ENCODE measurements around the gene DENND2A.
"Not testable (repeated sequence)": the region's sequence is repeated elsewhere in the genome, so short reads cannot be mapped to it uniquely, and the experiment has no call there.

Gene DENND2A

DNA sequence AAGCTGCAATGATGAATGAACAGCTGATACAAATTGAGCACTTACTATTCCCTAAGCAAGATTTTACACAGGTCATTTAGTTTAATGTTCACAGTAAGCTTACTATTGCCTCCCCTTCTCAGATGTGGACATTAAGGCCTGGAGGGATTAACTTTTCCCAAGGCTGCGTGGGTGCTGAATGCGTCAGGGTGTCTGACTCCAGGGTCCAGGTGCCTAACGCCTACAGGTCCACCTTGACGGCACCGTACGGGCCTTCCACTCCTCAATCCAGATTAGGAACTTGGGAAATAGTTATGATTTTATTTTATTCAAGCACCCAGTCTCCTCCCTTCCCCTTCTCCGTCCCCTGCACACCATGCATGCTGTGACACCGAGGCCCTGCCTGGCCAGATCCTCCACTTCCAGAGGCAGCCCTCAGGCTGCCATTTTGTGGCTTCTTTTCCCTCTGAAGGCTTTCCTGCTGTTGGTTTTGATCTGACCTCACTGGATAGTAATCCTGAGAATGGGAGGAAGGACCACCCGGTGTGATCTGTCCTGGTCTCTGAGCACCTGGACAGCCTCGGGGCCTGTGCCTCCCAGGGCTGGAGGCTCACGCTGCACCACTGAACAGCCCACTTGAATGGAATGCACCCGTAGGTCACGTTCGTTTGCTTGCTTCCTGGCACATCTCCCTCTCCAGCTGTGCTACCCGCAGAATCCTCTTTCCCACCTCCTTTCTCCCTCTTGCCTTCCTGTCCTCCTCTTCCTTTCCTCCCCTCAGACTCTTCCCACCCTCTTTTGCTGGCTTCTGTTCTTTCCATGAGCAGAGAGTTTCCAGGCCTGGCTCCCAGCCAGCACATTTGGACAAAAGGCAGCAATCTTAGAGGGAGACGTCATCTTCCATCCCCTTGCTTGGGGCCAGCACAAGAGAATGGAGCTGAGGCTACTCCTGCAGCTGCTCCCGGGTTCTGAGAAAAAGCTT, 14.4 kb downstream of the DENND2A start:
- no peaks in the 10 kb centered on the region for H3K9me3 ChIP-seq (ENCODE audit: control insufficient read depth in 1 of 2, low read length in 2 of 2)
- H3K27ac ChIP-seq (ENCODE audit: low read length) = peak overlapping the region; percentile 20
- no peaks in the 10 kb centered on the region for H3K27me3 ChIP-seq (ENCODE audit: low read depth, low read length)
- H3K4me3 ChIP-seq (ENCODE audit: low read depth in 1 of 2, low read length in 2 of 2) = no peak overlapping the region
- peaks cover 0 to 36% of the 10 kb centered on the region in 2 donors for H3K4me1 ChIP-seq (ENCODE audit: control insufficient read depth in 1 of 2, insufficient read depth in 2 of 2, low read length in 2 of 2)
- no peaks in the 10 kb centered on the region for H3K36me3 ChIP-seq (ENCODE audit: control insufficient read depth in 1 of 2, insufficient read depth in 2 of 2, low read length in 2 of 2)

DNA sequence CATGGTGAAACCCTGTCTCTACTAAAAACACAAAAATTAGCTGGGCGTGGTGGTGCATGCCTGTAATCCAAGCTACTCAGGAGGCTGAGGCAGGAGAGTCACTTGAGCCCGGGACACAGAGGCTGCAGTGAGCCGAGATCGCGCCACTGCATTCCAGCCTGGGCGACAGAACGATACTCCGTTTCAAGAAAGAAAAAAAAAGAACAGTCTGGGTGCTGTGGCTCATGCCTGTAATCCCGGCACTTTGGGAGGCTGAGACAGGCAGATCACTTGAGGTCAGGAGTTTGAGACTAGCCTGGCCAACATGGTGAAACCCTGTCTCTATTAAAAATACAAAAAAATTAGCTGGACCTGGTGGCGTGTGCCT, 15.4 kb downstream of the DENND2A start:
- H3K9me3 ChIP-seq (ENCODE audit: control insufficient read depth in 1 of 2, low read length in 2 of 2); H3K27me3 ChIP-seq (ENCODE audit: low read depth, low read length); H3K4me3 ChIP-seq (ENCODE audit: low read depth in 1 of 2, low read length in 2 of 2); H3K36me3 ChIP-seq (ENCODE audit: control insufficient read depth in 1 of 2, insufficient read depth in 2 of 2, low read length in 2 of 2); H3K27ac ChIP-seq (ENCODE audit: low read length): not testable (repeated sequence)
- H3K4me1 ChIP-seq (ENCODE audit: control insufficient read depth in 1 of 2, insufficient read depth in 2 of 2, low read length in 2 of 2) = peaks cover 0 to 31% of the 10 kb centered on the region in 2 donors

DNA sequence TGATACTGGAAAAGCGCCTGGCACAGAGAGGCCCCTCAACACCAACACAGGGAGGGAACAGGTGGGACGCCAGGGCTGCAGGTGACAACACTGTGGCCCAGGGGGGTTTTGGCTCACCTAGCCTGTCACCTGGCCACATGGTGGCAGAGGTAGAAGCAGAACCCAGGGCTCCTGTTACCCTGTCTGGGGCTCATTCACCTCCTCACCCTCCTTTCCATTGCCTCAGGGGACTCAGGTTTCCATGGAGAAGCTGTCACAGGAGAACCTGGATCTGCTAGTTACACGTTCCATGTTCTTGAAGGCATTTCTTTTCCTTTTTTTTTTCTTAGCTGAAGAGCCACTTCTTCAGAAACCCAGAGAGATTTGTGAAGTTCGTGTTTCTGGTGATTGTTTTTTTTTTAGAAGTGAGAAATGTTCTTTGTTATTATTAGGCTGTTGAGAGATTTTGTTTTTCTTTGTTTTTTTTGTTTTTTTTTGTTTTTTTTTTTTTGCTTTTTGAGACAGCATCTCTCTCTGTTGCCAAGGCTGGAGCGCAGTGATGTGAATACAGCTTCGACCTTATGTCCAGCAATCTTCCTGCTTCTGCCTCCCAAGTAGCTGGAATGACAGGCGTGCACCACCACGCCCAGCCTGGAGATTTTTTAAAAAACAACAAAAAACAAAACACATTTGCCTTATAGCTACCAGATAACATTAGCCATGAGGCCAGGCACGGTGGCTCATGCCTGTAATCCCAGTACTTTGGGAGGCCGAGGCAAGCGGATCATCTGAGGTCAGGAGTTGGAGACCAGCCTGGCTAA, 16.0 kb downstream of the DENND2A start:
- peaks cover 0 to 31% of the 10 kb centered on the region in 2 donors for H3K4me1 ChIP-seq (ENCODE audit: control insufficient read depth in 1 of 2, insufficient read depth in 2 of 2, low read length in 2 of 2)
- H3K27me3 ChIP-seq (ENCODE audit: low read depth, low read length) = no peaks in the 10 kb centered on the region
- H3K27ac ChIP-seq (ENCODE audit: low read length) = peak overlapping the region; percentile 17
- H3K36me3 ChIP-seq (ENCODE audit: control insufficient read depth in 1 of 2, insufficient read depth in 2 of 2, low read length in 2 of 2) = no peaks in the 10 kb centered on the region
- no peaks in the 10 kb centered on the region for H3K9me3 ChIP-seq (ENCODE audit: control insufficient read depth in 1 of 2, low read length in 2 of 2)
- H3K4me3 ChIP-seq (ENCODE audit: low read depth in 1 of 2, low read length in 2 of 2) = no peak overlapping the region

DNA sequence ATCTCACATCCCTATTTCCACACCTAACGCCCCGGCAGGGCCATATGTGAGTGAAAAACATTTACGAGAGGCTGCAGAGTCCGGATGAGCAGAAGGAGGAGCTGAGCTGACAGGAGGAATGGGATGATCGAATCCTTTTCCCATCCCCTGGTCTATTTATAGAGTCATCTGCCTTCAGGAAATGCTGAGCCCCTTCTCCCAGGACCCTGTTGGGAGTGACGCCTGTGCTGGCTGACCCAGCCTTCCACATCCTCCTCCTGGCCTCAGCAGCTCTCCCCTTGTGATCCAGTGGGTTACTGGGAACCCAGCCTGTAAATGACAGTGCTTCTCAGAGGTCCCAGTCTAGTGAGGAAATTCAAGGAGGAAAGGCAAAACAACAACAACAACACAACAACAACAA, 16.6 kb downstream of the DENND2A start:
- no peak overlapping the region for H3K4me3 ChIP-seq (ENCODE audit: low read depth in 1 of 2, low read length in 2 of 2)
- peaks cover 0 to 31% of the 10 kb centered on the region in 2 donors for H3K4me1 ChIP-seq (ENCODE audit: control insufficient read depth in 1 of 2, insufficient read depth in 2 of 2, low read length in 2 of 2)
- H3K27ac ChIP-seq (ENCODE audit: low read length) = peak overlapping the region; percentile 17
- no peaks in the 10 kb centered on the region for H3K27me3 ChIP-seq (ENCODE audit: low read depth, low read length)
- no peaks in the 10 kb centered on the region for H3K9me3 ChIP-seq (ENCODE audit: control insufficient read depth in 1 of 2, low read length in 2 of 2)
- H3K36me3 ChIP-seq (ENCODE audit: control insufficient read depth in 1 of 2, insufficient read depth in 2 of 2, low read length in 2 of 2) = no peaks in the 10 kb centered on the region

DNA sequence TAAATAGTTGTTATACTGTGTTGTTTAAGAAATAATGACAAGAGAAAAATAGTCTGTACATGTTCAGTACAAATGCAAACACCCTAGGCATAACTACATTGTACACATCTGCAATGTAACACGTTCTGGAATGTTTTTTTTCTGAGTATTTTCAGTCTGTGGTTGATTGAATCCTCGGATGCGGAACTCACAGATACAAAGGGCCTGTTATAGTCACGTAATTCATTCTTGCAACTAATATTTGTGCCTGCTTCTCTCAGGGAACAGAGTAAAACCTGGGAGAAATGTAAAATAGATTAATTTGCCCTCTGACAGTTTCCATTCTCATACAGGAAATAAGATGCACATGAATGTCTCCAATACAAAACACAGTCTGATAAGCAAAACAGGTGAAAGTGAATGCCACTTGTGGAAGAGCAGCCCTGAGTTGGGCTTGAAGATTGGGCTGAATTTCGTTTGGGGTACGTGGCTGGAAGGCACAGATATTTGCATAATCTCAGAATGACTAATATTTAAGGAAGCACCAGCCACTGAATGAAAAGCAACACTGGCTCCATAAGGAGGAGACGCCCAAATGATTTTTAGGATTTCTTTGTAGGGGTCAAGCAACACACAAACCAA, 19.1 kb downstream of the DENND2A start:
- Histone ChIP-seq H3K27ac (ENCODE audit: low read length) (no peak overlapping the region), H3K4me1 (ENCODE audit: control insufficient read depth in 1 of 2, insufficient read depth in 2 of 2, low read length in 2 of 2) (peaks cover 0 to 19% of the 10 kb centered on the region in 2 donors), H3K36me3 (ENCODE audit: control insufficient read depth in 1 of 2, insufficient read depth in 2 of 2, low read length in 2 of 2) (no peaks in the 10 kb centered on the region), H3K27me3 (ENCODE audit: low read depth, low read length) (no peaks in the 10 kb centered on the region), H3K4me3 (ENCODE audit: low read depth in 1 of 2, low read length in 2 of 2) (no peak overlapping the region), H3K9me3 (ENCODE audit: control insufficient read depth in 1 of 2, low read length in 2 of 2) (no peaks in the 10 kb centered on the region)

DNA sequence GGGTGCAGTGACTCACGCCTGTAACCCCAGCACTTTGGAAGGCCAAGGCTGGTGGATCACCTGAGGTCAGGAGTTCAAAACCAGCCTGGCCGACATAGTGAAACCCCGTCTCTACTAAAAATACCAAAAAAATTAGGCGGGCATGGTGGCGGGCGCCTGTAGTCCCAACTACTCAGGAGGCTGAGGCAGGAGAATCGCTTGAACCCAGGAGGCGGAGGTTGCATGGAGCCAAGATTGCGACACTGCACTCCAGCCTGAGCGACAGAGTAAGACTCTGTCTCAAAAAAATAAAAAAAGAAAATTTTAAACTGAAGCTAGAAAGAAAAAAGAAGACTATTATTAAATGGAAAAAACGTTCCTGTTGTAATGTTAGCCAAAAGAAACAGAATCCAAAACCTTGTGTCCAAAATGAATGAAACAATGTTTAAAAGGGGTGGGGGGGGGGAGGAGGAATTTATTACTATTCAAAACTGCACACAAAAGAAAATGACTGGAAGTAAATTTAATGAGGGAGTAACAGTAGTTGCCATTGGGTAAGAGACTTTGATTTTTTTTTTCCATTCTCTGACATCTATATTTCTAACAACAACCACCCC, 20.6 kb downstream of the DENND2A start:
- not testable (repeated sequence) for H3K27me3 ChIP-seq (ENCODE audit: low read depth, low read length); H3K27ac ChIP-seq (ENCODE audit: low read length); H3K9me3 ChIP-seq (ENCODE audit: control insufficient read depth in 1 of 2, low read length in 2 of 2); H3K36me3 ChIP-seq (ENCODE audit: control insufficient read depth in 1 of 2, insufficient read depth in 2 of 2, low read length in 2 of 2); H3K4me3 ChIP-seq (ENCODE audit: low read depth in 1 of 2, low read length in 2 of 2)
- peaks cover 0 to 13% of the 10 kb centered on the region in 2 donors for H3K4me1 ChIP-seq (ENCODE audit: control insufficient read depth in 1 of 2, insufficient read depth in 2 of 2, low read length in 2 of 2)

DNA sequence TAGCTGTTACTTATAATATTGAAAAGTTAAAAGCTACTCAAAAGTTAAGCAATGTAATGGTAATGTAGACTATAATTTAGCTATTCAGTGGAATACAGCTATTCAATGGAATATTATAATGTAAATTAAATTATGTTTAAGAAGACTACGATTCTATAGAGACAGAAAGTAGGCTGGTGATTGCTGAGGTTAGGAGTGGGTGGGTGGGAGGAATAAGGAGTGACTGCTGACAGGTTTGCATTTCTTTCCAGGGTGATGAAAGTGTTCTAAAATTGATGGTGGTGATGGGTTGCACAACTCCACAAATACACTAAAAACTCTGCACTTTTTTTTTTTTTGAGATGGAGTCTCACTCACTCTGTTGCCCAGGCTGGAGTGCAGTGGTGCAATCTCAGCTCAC, 21.4 kb downstream of the DENND2A start:
- no peaks in the 10 kb centered on the region for H3K9me3 ChIP-seq (ENCODE audit: control insufficient read depth in 1 of 2, low read length in 2 of 2)
- no peaks in the 10 kb centered on the region for H3K36me3 ChIP-seq (ENCODE audit: control insufficient read depth in 1 of 2, insufficient read depth in 2 of 2, low read length in 2 of 2)
- H3K27ac ChIP-seq (ENCODE audit: low read length) = no peak overlapping the region
- peaks cover 0 to 6% of the 10 kb centered on the region in 2 donors for H3K4me1 ChIP-seq (ENCODE audit: control insufficient read depth in 1 of 2, insufficient read depth in 2 of 2, low read length in 2 of 2)
- no peak overlapping the region for H3K4me3 ChIP-seq (ENCODE audit: low read depth in 1 of 2, low read length in 2 of 2)
- no peaks in the 10 kb centered on the region for H3K27me3 ChIP-seq (ENCODE audit: low read depth, low read length)

DNA sequence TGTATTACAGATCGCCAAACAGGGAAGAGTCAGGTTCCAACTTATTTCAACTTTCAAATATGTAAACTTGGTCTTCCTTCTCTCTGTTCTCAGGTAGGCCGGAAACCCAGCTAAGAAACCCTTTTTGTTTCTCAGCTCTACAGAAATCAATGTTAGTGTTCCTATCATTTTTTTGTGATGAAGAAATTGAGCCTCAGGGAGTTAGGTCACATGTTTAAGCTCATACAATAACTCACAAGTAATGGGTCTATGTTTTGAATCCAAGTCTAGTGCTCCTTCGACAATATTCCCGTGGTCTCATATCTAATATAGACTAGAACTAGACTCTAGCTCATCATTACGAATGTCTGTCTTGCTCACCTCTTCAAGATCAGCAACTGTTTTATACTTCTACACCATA, 22.3 kb downstream of the DENND2A start:
- no peaks in the 10 kb centered on the region for H3K36me3 ChIP-seq (ENCODE audit: control insufficient read depth in 1 of 2, insufficient read depth in 2 of 2, low read length in 2 of 2)
- H3K4me1 ChIP-seq (ENCODE audit: control insufficient read depth in 1 of 2, insufficient read depth in 2 of 2, low read length in 2 of 2) = peaks cover 0 to 5% of the 10 kb centered on the region in 2 donors
- no peaks in the 10 kb centered on the region for H3K9me3 ChIP-seq (ENCODE audit: control insufficient read depth in 1 of 2, low read length in 2 of 2)
- no peaks in the 10 kb centered on the region for H3K27me3 ChIP-seq (ENCODE audit: low read depth, low read length)
- H3K4me3 ChIP-seq (ENCODE audit: low read depth in 1 of 2, low read length in 2 of 2) = no peak overlapping the region
- H3K27ac ChIP-seq (ENCODE audit: low read length) = no peak overlapping the region

DNA sequence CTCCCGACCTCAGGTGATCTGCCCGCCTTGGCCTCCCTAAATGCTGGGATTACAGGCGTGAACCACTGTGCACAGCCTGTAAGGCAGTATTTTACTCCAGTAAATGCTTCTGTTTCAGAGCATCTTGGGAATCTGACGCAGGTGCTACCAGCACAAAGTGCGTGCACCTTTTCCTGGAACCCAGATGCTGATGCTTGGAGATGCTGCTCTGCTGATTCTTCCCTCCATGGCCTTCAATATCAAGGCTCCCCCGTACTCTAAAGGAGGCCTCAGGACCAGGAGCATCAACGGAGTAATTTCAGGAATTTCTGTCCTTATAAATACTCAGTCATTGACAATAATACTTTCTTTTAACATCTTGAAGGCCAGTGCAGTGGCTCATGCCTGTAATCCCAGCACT, 23.5 kb downstream of the DENND2A start:
- peaks cover 0 to 5% of the 10 kb centered on the region in 2 donors for H3K4me1 ChIP-seq (ENCODE audit: control insufficient read depth in 1 of 2, insufficient read depth in 2 of 2, low read length in 2 of 2)
- no peaks in the 10 kb centered on the region for H3K27me3 ChIP-seq (ENCODE audit: low read depth, low read length)
- H3K4me3 ChIP-seq (ENCODE audit: low read depth in 1 of 2, low read length in 2 of 2) = no peak overlapping the region
- H3K27ac ChIP-seq (ENCODE audit: low read length) = no peak overlapping the region
- no peaks in the 10 kb centered on the region for H3K9me3 ChIP-seq (ENCODE audit: control insufficient read depth in 1 of 2, low read length in 2 of 2)
- H3K36me3 ChIP-seq (ENCODE audit: control insufficient read depth in 1 of 2, insufficient read depth in 2 of 2, low read length in 2 of 2) = no peaks in the 10 kb centered on the region

DNA sequence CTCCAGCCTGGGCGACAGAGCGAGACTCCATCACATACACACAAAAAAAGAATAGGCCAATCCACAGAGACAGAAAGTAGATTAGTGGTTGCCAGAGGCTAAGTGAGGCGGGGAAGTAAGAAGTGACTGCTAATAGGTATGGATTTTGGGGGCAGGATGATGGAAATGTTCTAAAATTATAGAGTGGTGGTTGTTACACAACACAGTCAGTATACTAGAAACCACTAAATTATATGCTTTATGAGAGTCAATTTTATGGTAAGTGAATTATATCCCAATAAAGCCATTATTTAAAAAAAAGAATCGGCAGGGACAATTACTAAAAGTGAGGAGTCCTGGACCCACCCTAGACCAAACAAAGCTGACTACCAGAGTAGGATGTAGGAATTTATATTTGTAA, 24.3 kb downstream of the DENND2A start:
- H3K4me1 ChIP-seq (ENCODE audit: control insufficient read depth in 1 of 2, insufficient read depth in 2 of 2, low read length in 2 of 2) = peaks cover 0 to 5% of the 10 kb centered on the region in 2 donors

DNA sequence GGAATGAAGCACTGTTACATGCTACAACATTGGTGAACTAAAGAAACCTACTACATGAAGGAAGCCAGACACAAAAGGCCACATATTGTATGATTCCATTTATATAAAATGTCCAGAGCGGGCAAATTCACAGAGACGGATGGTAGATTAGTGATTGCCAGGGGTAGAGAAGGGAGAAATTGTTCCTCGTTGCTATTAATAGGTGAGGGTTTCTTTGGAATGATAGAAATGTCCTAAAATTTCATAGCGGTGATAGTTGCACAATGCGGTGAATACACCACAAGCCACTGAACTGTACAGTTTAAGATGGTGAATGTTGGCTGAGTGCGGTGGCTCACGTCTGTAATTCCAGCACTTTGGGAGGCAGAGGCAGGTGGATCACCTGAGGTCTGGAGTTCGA, 29.0 kb downstream of the DENND2A start:
- H3K27me3 ChIP-seq (ENCODE audit: low read depth, low read length) = no peaks in the 10 kb centered on the region
- no peak overlapping the region for H3K27ac ChIP-seq (ENCODE audit: low read length)
- no peaks in the 10 kb centered on the region for H3K9me3 ChIP-seq (ENCODE audit: control insufficient read depth in 1 of 2, low read length in 2 of 2)
- H3K4me3 ChIP-seq (ENCODE audit: low read depth in 1 of 2, low read length in 2 of 2) = no peak overlapping the region
- H3K4me1 ChIP-seq (ENCODE audit: control insufficient read depth in 1 of 2, insufficient read depth in 2 of 2, low read length in 2 of 2) = peaks cover 0 to 21% of the 10 kb centered on the region in 2 donors
- H3K36me3 ChIP-seq (ENCODE audit: control insufficient read depth in 1 of 2, insufficient read depth in 2 of 2, low read length in 2 of 2) = no peaks in the 10 kb centered on the region

More for the DNA sequence above, 24.3 kb downstream of the DENND2A start:
- H3K27me3 ChIP-seq (ENCODE audit: low read depth, low read length) = no peaks in the 10 kb centered on the region
- no peaks in the 10 kb centered on the region for H3K36me3 ChIP-seq (ENCODE audit: control insufficient read depth in 1 of 2, insufficient read depth in 2 of 2, low read length in 2 of 2)
- H3K4me3 ChIP-seq (ENCODE audit: low read depth in 1 of 2, low read length in 2 of 2) = no peak overlapping the region
- H3K9me3 ChIP-seq (ENCODE audit: control insufficient read depth in 1 of 2, low read length in 2 of 2) = no peaks in the 10 kb centered on the region
- H3K27ac ChIP-seq (ENCODE audit: low read length) = no peak overlapping the region
